PFSK-1 (cell line): Measurements from ENCODE around the gene ZNF43.

Source experiments
- FOXP2 ChIP-seq: optimal IDR thresholded peaks from 2 replicates; pipeline ENCODE3; 2011; ENCODE audit warnings: borderline replicate concordance, control low read depth, inconsistent platforms; ENCODE audit not compliant: insufficient read depth; ENCODE audit errors: extremely low read length, extremely low read depth
- POLR2AphosphoS5 ChIP-seq: IDR thresholded peaks from 2 replicates; pipeline ENCODE4 v1.6.1; 2012; ENCODE audit warnings: low read depth, mild to moderate bottlenecking, control low read depth, low read length, moderate library complexity
- SIN3A ChIP-seq: IDR thresholded peaks from 2 replicates; pipeline ENCODE4 v1.6.1; 2012; ENCODE audit warnings: mild to moderate bottlenecking, low read length, moderate library complexity, borderline replicate concordance; ENCODE audit not compliant: insufficient read depth
- TAF1 ChIP-seq: IDR thresholded peaks from 2 replicates; pipeline ENCODE4 v1.6.1; 2012; ENCODE audit warnings: low read length, control low read depth, borderline replicate concordance; ENCODE audit not compliant: insufficient read depth
- TF ChIP-seq, protein P1 (sequence below), 2 experiments: IDR thresholded peaks; 2 replicates each; pipeline versions ENCODE4 v1.6.1 to v1.8.0; 2011 to 2012; ENCODE audit warnings: low read depth in 2 of 2, low read length in 2 of 2, control low read depth in 1 of 2, inconsistent platforms in 1 of 2, mild to moderate bottlenecking in 1 of 2, moderate library complexity in 1 of 2; ENCODE audit not compliant: insufficient read depth in 1 of 2

ZNF43 gene

DNA sequence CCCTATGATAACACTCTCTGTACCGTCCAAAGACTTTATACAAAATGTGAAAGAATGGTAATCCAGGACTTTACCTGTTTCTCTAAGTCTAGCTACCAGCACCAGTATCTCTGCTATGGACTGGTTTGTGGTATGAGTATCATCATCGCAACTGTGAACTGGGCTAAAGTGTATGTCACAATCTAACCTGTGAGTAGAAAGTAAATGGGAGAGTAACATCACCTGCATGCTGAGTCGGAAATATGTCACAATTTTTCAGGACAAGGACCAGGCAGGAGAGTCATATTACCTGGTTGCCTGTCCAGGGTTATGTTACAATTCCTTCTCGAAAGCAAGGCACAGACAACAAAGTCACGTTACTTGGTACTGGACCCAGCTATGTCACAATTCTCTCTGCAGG is 5.1 kb upstream of the ZNF43 start:
- TF ChIP-seq TAF1 (no peak), FOXP2 (no peak), SIN3A (no peak), POLR2AphosphoS5 (no peak)
- TF ChIP-seq, protein P1, sequence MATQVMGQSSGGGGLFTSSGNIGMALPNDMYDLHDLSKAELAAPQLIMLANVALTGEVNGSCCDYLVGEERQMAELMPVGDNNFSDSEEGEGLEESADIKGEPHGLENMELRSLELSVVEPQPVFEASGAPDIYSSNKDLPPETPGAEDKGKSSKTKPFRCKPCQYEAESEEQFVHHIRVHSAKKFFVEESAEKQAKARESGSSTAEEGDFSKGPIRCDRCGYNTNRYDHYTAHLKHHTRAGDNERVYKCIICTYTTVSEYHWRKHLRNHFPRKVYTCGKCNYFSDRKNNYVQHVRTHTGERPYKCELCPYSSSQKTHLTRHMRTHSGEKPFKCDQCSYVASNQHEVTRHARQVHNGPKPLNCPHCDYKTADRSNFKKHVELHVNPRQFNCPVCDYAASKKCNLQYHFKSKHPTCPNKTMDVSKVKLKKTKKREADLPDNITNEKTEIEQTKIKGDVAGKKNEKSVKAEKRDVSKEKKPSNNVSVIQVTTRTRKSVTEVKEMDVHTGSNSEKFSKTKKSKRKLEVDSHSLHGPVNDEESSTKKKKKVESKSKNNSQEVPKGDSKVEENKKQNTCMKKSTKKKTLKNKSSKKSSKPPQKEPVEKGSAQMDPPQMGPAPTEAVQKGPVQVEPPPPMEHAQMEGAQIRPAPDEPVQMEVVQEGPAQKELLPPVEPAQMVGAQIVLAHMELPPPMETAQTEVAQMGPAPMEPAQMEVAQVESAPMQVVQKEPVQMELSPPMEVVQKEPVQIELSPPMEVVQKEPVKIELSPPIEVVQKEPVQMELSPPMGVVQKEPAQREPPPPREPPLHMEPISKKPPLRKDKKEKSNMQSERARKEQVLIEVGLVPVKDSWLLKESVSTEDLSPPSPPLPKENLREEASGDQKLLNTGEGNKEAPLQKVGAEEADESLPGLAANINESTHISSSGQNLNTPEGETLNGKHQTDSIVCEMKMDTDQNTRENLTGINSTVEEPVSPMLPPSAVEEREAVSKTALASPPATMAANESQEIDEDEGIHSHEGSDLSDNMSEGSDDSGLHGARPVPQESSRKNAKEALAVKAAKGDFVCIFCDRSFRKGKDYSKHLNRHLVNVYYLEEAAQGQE (IDR thresholded peaks at IDR 0.05; ENCODE audit: insufficient read depth in 1 of 2, low read depth in 2 of 2, low read length in 2 of 2): no peak

DNA sequence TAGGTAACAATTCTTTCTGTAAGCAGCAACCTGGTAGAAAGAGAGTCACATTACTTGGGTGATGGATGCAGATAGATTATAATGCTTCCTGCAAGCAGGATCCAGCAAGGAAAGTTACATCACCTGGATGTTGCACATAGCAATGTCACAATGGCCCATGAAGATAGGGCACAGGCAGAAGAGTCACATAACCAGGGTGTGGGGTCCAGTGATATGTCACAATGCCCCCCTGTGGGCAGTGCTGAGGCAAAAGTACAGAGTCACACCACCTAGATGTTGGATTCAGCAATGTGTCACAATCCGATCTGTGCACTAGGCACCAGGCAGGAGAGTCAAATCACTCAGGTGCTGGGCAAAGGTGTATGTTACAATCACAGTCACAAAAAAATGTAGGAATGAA is 4.0 kb upstream of the ZNF43 start:
- TF ChIP-seq, protein P1 (IDR thresholded peaks at IDR 0.05; ENCODE audit: insufficient read depth in 1 of 2, low read depth in 2 of 2, low read length in 2 of 2): no peak
- TF ChIP-seq SIN3A (no peak), FOXP2 (no peak), TAF1 (no peak)

DNA sequence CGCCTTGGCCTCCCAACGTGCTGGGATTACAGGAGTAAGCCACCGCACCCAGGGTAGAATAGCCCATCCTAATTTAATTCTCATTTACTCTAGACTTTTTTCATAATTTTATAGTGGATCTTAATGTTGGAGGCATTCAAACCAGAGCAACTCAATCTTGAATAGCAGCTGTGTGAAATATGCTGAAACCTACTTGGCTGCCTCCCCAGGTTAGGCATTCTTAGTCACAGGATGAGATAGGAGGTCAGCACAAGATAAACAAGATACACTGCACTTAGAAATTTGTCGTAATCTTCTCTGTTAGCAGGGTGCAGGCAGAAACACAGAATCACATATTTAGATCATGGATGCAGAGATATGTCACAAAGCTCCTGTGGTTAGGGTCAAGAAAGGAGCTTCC is 2.7 kb upstream of the ZNF43 start:
- TF ChIP-seq TAF1 (no peak), FOXP2 (no peak), POLR2AphosphoS5 (no peak), SIN3A (no peak)
- TF ChIP-seq, protein P1 (IDR thresholded peaks at IDR 0.05; ENCODE audit: insufficient read depth in 1 of 2, low read depth in 2 of 2, low read length in 2 of 2): no peak

DNA sequence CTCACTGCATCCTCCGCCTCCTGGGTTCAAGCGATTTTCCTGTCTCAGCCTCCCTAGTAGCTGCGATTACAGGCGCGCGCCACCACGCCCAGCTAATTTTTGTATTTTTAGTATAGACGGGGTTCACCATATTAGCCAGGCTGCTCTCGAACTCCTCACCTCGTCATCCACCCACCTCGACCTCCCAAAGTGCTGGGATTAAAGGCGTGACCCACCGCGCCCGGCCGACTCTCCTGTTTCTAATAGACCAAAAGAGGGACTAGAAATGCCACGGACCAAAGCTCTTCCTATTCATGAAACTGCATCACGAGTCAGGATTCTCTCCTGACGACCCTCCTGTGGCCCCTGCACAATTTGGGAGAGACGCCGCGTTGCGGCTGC is 563 bp downstream of the ZNF43 start:
- TF ChIP-seq, protein P1 (IDR thresholded peaks at IDR 0.05; ENCODE audit: insufficient read depth in 1 of 2, low read depth in 2 of 2, low read length in 2 of 2): no peak
- no peak for TF ChIP-seq SIN3A
- TF ChIP-seq POLR2AphosphoS5: no peak
- no peak for TF ChIP-seq FOXP2
- TF ChIP-seq TAF1: no peak

DNA sequence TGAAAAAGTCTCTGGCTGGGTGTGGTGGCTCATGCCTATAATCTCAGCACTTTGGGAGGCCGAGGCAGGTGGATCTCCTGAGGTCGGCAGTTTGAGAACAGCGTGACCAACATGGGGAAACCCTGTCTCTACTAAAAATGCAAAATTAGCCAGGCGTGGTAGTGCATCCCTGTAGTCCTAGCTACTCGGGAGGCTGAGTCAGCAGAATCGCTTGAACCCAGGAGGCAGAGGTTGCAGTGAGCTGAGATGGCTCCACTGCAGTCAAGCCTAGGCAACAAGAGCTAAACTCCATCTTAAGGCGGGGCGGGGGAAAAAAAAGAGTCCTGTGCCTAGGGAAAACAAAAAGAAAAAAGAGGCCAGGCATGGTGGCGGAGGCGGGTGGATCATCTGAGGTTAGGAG is 2.2 kb downstream of the ZNF43 start:
- TF ChIP-seq TAF1: no peak
- no peak for TF ChIP-seq FOXP2
- no peak for TF ChIP-seq SIN3A
- TF ChIP-seq, protein P1 (IDR thresholded peaks at IDR 0.05; ENCODE audit: insufficient read depth in 1 of 2, low read depth in 2 of 2, low read length in 2 of 2): no peak
- TF ChIP-seq POLR2AphosphoS5: no peak
